ENCODE data around the gene DNPH1.

DNA sequence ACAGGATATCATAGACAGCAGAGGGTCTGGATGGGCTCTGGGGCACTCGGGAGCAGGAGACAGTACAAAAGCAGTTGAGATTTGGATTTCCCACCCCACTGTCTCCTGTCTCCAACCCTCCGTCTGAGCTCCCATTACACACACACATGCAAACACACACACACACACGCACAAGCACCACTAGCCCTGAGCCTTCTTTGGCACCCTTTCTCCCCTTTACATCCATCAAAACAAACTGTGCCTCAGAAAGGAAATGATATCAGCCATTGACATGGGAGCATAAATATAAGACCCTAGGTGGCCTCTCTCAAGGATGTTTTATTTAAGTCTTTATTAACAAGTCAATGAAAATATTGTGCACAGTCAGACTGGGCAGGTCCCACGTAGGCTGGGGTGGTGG lies 31.5 kb upstream of the DNPH1 start:
- TF ChIP-seq GATA3 (IDR thresholded peaks at IDR 0.05; ENCODE audit: low read depth, low read length) (no peak), GATA2 (IDR thresholded peaks at IDR 0.05; ENCODE audit: low read depth, low read length) (no peak)
